Measurements from ENCODE around the gene MYRIP. TPM values are rescaled to one million over a fixed set of nuclear protein-coding genes. Genes with fewer than 3 reads are reported as not detected.

Gene MYRIP
- total and polyA plus RNA-seq, 10 of the 15 experiments (the other 5 are each of a cell fraction or from before 2014, with no cell fraction given) = 0.03 to 0.08 (median 0.04) TPM; not detected in 6

DNA sequence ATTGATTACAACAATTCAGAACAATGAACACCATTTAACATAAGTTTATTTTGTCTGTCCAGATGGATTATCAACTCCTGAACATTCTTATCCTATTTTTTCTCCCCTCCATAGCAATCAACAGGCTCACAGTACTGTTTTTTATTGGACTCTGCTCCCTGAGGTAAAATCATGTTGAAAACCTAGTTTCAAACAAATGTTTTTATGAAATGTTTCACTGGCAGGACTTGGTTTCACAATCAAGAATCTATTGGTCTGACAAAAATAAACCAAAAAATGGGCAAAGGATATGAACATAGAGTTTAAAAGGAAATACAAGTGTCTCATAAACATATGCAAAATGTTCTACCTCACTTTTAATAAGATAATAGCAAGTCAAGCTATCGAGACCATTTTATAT lies 2.6 kb upstream of the MYRIP start:
- no peaks in the 10 kb centered on the region for H3K4me1 ChIP-seq (ENCODE audit: control insufficient read depth, insufficient read depth, low read length)
- in situ Hi-C loops (cut with MboI) (no loop called here), intact Hi-C loops (cut with micrococcal nuclease; ENCODE audit: unreplicated experiment) (no loop called here)
- ChIA-PET CTCF (no interaction called here), POLR2A (no interaction called here), SMC1A (ENCODE audit: uncharacterized antibody, unreplicated experiment) (no interaction called here), RAD21 (ENCODE audit: unreplicated experiment) (no interaction called here)
- TF ChIP-seq ZNF274 (IDR thresholded peaks at IDR 0.05; ENCODE audit: insufficient read depth, insufficient read length) = no peak
- TF ChIP-seq JUND (IDR thresholded peaks at IDR 0.05; ENCODE audit: low read depth, low read length) = no peak
- TF ChIP-seq, protein P1, sequence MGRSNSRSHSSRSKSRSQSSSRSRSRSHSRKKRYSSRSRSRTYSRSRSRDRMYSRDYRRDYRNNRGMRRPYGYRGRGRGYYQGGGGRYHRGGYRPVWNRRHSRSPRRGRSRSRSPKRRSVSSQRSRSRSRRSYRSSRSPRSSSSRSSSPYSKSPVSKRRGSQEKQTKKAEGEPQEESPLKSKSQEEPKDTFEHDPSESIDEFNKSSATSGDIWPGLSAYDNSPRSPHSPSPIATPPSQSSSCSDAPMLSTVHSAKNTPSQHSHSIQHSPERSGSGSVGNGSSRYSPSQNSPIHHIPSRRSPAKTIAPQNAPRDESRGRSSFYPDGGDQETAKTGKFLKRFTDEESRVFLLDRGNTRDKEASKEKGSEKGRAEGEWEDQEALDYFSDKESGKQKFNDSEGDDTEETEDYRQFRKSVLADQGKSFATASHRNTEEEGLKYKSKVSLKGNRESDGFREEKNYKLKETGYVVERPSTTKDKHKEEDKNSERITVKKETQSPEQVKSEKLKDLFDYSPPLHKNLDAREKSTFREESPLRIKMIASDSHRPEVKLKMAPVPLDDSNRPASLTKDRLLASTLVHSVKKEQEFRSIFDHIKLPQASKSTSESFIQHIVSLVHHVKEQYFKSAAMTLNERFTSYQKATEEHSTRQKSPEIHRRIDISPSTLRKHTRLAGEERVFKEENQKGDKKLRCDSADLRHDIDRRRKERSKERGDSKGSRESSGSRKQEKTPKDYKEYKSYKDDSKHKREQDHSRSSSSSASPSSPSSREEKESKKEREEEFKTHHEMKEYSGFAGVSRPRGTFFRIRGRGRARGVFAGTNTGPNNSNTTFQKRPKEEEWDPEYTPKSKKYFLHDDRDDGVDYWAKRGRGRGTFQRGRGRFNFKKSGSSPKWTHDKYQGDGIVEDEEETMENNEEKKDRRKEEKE (IDR thresholded peaks at IDR 0.05) = no peak
- no peak overlapping the region for H3K9ac ChIP-seq (ENCODE audit: control insufficient read depth, insufficient read depth, low read length)
- no peak overlapping the region for H2AFZ ChIP-seq (ENCODE audit: control insufficient read depth, low read depth, low read length)
- no peak overlapping the region for H3K4me2 ChIP-seq (ENCODE audit: control insufficient read depth, insufficient read depth)
- no peaks in the 10 kb centered on the region for H4K20me1 ChIP-seq (ENCODE audit: control insufficient read depth, insufficient read depth)
- no peaks in the 10 kb centered on the region; the same call in 2 of the 3 replicates for H3K9me3 ChIP-seq (replicated peaks; ENCODE audit: control insufficient read depth, insufficient read depth, low read length)
- H3K36me3 ChIP-seq (ENCODE audit: control insufficient read depth in 2 of 2, insufficient read depth in 2 of 2, low read length in 1 of 2) = no peaks in the 10 kb centered on the region
- DNase-seq (ENCODE audit: low read depth, low spot score) = no peak
- H3K27me3 ChIP-seq (replicated peaks in 1 of 2; ENCODE audit: control insufficient read depth in 2 of 2, insufficient read depth in 2 of 2, low read length in 1 of 2) = peaks cover 12 to 19% of the 10 kb centered on the region in 2 experiments
- FAIRE-seq = no peak
- H3K79me2 ChIP-seq (ENCODE audit: control insufficient read depth, insufficient read depth, low read length) = no peaks in the 10 kb centered on the region
- no peak for ATAC-seq
- WGBS (ENCODE audit: insufficient coverage, insufficient replicate concordance, low lambda C conversion rate, missing lambda C conversion rate) = 83% methylated on average over 1 of the region's 1 CpG
- no peak overlapping the region for H3K27ac ChIP-seq (ENCODE audit: control insufficient read depth, insufficient read depth)
- no peak overlapping the region for H3K4me3 ChIP-seq
- BruUV-seq (replicated peaks) = no TSS peak

- ChIA-PET SMC1A (ENCODE audit: uncharacterized antibody, unreplicated experiment) (no interaction called here), POLR2A (no interaction called here), RAD21 (ENCODE audit: unreplicated experiment) (no interaction called here), CTCF (no interaction called here)
- Histone ChIP-seq H3K9me3 (replicated peaks; ENCODE audit: control insufficient read depth, insufficient read depth, low read length) (no peaks in the 10 kb centered on the region), H3K4me2 (ENCODE audit: control insufficient read depth, insufficient read depth) (no peak overlapping the region), H3K9ac (ENCODE audit: control insufficient read depth, insufficient read depth, low read length) (no peak overlapping the region), H3K4me1 (ENCODE audit: control insufficient read depth, insufficient read depth, low read length) (no peaks in the 10 kb centered on the region), H4K20me1 (ENCODE audit: control insufficient read depth, insufficient read depth) (no peaks in the 10 kb centered on the region), H3K4me3 (no peak overlapping the region), H3K27ac (ENCODE audit: control insufficient read depth, insufficient read depth) (no peak overlapping the region), H3K36me3 (ENCODE audit: control insufficient read depth in 2 of 2, insufficient read depth in 2 of 2, low read length in 1 of 2) (no peaks in the 10 kb centered on the region), H3K27me3 (replicated peaks in 1 of 2; ENCODE audit: control insufficient read depth in 2 of 2, insufficient read depth in 2 of 2, low read length in 1 of 2) (peaks cover 12 to 19% of the 10 kb centered on the region in 2 experiments), H3K79me2 (ENCODE audit: control insufficient read depth, insufficient read depth, low read length) (no peaks in the 10 kb centered on the region), H2AFZ (ENCODE audit: control insufficient read depth, low read depth, low read length) (no peak overlapping the region)
- no TSS peak for BruUV-seq (replicated peaks)
- no peak for ATAC-seq
- in situ Hi-C loops (cut with MboI) (no loop called here), intact Hi-C loops (cut with micrococcal nuclease; ENCODE audit: unreplicated experiment) (no loop called here)
- no peak for FAIRE-seq
- 18% methylated on average over 26 of the region's 26 CpGs for WGBS (ENCODE audit: insufficient coverage, insufficient replicate concordance, low lambda C conversion rate, missing lambda C conversion rate)
- no peak for DNase-seq (ENCODE audit: low read depth, low spot score)
- TF ChIP-seq ZNF24 (IDR thresholded peaks at IDR 0.05) (no peak), CBX5 (IDR thresholded peaks at IDR 0.05; ENCODE audit: low read depth) (no peak), PBX3 (IDR thresholded peaks at IDR 0.05; ENCODE audit: insufficient replicate concordance, low read depth, low read length) (no peak), ZNF207 (IDR thresholded peaks at IDR 0.05; ENCODE audit: borderline replicate concordance) (no peak), ZNF687 (IDR thresholded peaks at IDR 0.05) (no peak), NR2C1 (IDR thresholded peaks at IDR 0.05) (no peak)
Measured at GRCh38 chr3:39808467-39809180, 785 bp upstream of the MYRIP start.

Measured in GM12878 (cell line).